ENCODE data around the gene DDX31.

Gene DDX31

GRCh38 chr9:132555528-132555927, 114.3 kb downstream of the DDX31 start:
- TF ChIP-seq CTCF (IDR thresholded peaks at IDR 0.05; ENCODE audit: poor library complexity, severe bottlenecking) = no peak
- no peak for ATAC-seq (ENCODE audit: low read depth)

GRCh38 chr9:132554755-132555154, 115.0 kb downstream of the DDX31 start:
- Histone ChIP-seq H3K27me3 (ENCODE audit: insufficient read depth, poor library complexity, severe bottlenecking) (peaks cover 28% of the 10 kb centered on the region), H3K27ac (ENCODE audit: poor library complexity, severe bottlenecking) (no peak overlapping the region), H3K4me1 (ENCODE audit: insufficient read depth, poor library complexity, severe bottlenecking) (no peaks in the 10 kb centered on the region), H3K9me3 (ENCODE audit: severe bottlenecking) (no peaks in the 10 kb centered on the region), H3K36me3 (ENCODE audit: low read depth) (no peaks in the 10 kb centered on the region), H3K4me3 (ENCODE audit: severe bottlenecking) (no peak overlapping the region)
- DNase-seq (ENCODE audit: low spot score) (no peak), ATAC-seq (ENCODE audit: low read depth) (no peak)
- no peak for TF ChIP-seq CTCF (IDR thresholded peaks at IDR 0.05; ENCODE audit: poor library complexity, severe bottlenecking)

More at GRCh38 chr9:132555528-132555927, 114.3 kb downstream of the DDX31 start:
- no peaks in the 10 kb centered on the region for H3K36me3 ChIP-seq (ENCODE audit: low read depth)
- H3K9me3 ChIP-seq (ENCODE audit: severe bottlenecking) = no peaks in the 10 kb centered on the region
- H3K27me3 ChIP-seq (ENCODE audit: insufficient read depth, poor library complexity, severe bottlenecking) = peaks cover 29% of the 10 kb centered on the region
- H3K4me1 ChIP-seq (ENCODE audit: insufficient read depth, poor library complexity, severe bottlenecking) = no peaks in the 10 kb centered on the region
- H3K4me3 ChIP-seq (ENCODE audit: severe bottlenecking) = no peak overlapping the region
- H3K27ac ChIP-seq (ENCODE audit: poor library complexity, severe bottlenecking) = no peak overlapping the region
- no peak for DNase-seq (ENCODE audit: low spot score)

- Histone ChIP-seq H3K36me3 (ENCODE audit: low read depth) (no peaks in the 10 kb centered on the region), H3K27me3 (ENCODE audit: insufficient read depth, poor library complexity, severe bottlenecking) (peaks cover 21% of the 10 kb centered on the region), H3K9me3 (ENCODE audit: severe bottlenecking) (no peaks in the 10 kb centered on the region), H3K4me1 (ENCODE audit: insufficient read depth, poor library complexity, severe bottlenecking) (no peaks in the 10 kb centered on the region), H3K4me3 (ENCODE audit: severe bottlenecking) (no peak overlapping the region), H3K27ac (ENCODE audit: poor library complexity, severe bottlenecking) (no peak overlapping the region)
- TF ChIP-seq CTCF (IDR thresholded peaks at IDR 0.05; ENCODE audit: poor library complexity, severe bottlenecking) = no peak
- DNase-seq (ENCODE audit: low spot score) (no peak), ATAC-seq (ENCODE audit: low read depth) (no peak)
Measured at GRCh38 chr9:132552041-132552440, 117.7 kb downstream of the DDX31 start.

- H3K4me3 ChIP-seq (ENCODE audit: severe bottlenecking) = no peak overlapping the region
- TF ChIP-seq CTCF (IDR thresholded peaks at IDR 0.05; ENCODE audit: poor library complexity, severe bottlenecking) = no peak
- no peaks in the 10 kb centered on the region for H3K36me3 ChIP-seq (ENCODE audit: low read depth)
- no peaks in the 10 kb centered on the region for H3K4me1 ChIP-seq (ENCODE audit: insufficient read depth, poor library complexity, severe bottlenecking)
- H3K27me3 ChIP-seq (ENCODE audit: insufficient read depth, poor library complexity, severe bottlenecking) = peaks cover 18% of the 10 kb centered on the region
- H3K27ac ChIP-seq (ENCODE audit: poor library complexity, severe bottlenecking) = no peak overlapping the region
- ATAC-seq (ENCODE audit: low read depth) = no peak
- no peaks in the 10 kb centered on the region for H3K9me3 ChIP-seq (ENCODE audit: severe bottlenecking)
- DNase-seq (ENCODE audit: low spot score) = no peak
Measured at GRCh38 chr9:132551556-132551955, 118.2 kb downstream of the DDX31 start.

GRCh38 chr9:132548751-132549640, 120.8 kb downstream of the DDX31 start:
- no peak overlapping the region for H3K4me3 ChIP-seq (ENCODE audit: severe bottlenecking)

More at GRCh38 chr9:132548751-132549640, 120.8 kb downstream of the DDX31 start:
- DNase-seq (ENCODE audit: low spot score) (no peak), ATAC-seq (ENCODE audit: low read depth) (no peak)
- Histone ChIP-seq H3K9me3 (ENCODE audit: severe bottlenecking) (no peaks in the 10 kb centered on the region), H3K4me1 (ENCODE audit: insufficient read depth, poor library complexity, severe bottlenecking) (no peaks in the 10 kb centered on the region), H3K27me3 (ENCODE audit: insufficient read depth, poor library complexity, severe bottlenecking) (no peaks in the 10 kb centered on the region), H3K27ac (ENCODE audit: poor library complexity, severe bottlenecking) (no peak overlapping the region), H3K36me3 (ENCODE audit: low read depth) (no peaks in the 10 kb centered on the region)
- TF ChIP-seq CTCF (IDR thresholded peaks at IDR 0.05; ENCODE audit: poor library complexity, severe bottlenecking) = no peak

Data from RWPE2 (cell line).